GM12878 (cell line): ENCODE measurements around the gene FAM98C. TPM values are rescaled to one million over a fixed set of nuclear protein-coding genes. Genes with fewer than 3 reads are reported as not detected.

ENCODE experiments used
- ATAC-seq: fragments of 200-7000 bp; cut with Tn5 transposase; 3 replicates; pipeline ENCODE4 v1.9.1; 2020; ENCODE audit warnings: mild to moderate bottlenecking, moderate library complexity
- BruUV-seq: library from RNA; stranded (reverse); fragments of 400-500 nt; replicated peaks from 2 replicates; lab custom pipeline; 2021; lab: Mats Ljungman, UMichigan
- CTCF ChIA-PET: fragments of 300-600 bp; sonication (Branson Sonifier 250); formaldehyde crosslinking; extraction: SDS; loops from one replicate; lab custom pipeline; 2021; ENCODE audit warnings: inconsistent platforms; lab: Yijun Ruan, JAX
- POLR2A ChIA-PET: fragments of 350-600 bp; formaldehyde crosslinking; extraction: SDS; loops from one replicate; lab custom pipeline; 2021; ENCODE audit warnings: inconsistent platforms; lab: Charles Lee
- RAD21 ChIA-PET: fragments of 300-600 bp; sonication (Branson Sonifier 250); formaldehyde crosslinking; loops from one replicate; lab custom pipeline; 2023; ENCODE audit warnings: antibody characterized with exemption; ENCODE audit not compliant: unreplicated experiment; lab: Charles Lee
- SMC1A ChIA-PET: fragments of 300-600 bp; sonication (Branson Sonifier 250); formaldehyde crosslinking; loops from one replicate; lab custom pipeline; 2023; ENCODE audit not compliant: unreplicated experiment, uncharacterized antibody; lab: Charles Lee
- DNase-seq: peaks from one replicate; pipeline ENCODE4 v3.0.0-alpha.2; 2011; ENCODE audit warnings: low read depth, low spot score
- FAIRE-seq: peaks from 3 replicates; lab custom pipeline; 2011; peaks lifted over from hg19 to GRCh38; lab: Jason Lieb, UNC
- H2AFZ ChIP-seq: 2 replicates; pipeline ENCODE4 v1.6.0; 2011; ENCODE audit warnings: low read depth, low read length, control low read depth; ENCODE audit not compliant: control insufficient read depth
- H3K27ac ChIP-seq: 2 replicates; pipeline ENCODE4 v1.5.1; 2011; ENCODE audit warnings: control low read depth; ENCODE audit not compliant: control insufficient read depth, insufficient read depth
- H3K27me3 ChIP-seq, 2 experiments: replicated peaks in 1 of 2; 2 replicates each; pipeline versions ENCODE4 v1.6.0 to v1.6.1; 2011; ENCODE audit warnings: low read length in 1 of 2; ENCODE audit not compliant: control insufficient read depth in 2 of 2, insufficient read depth in 2 of 2
- H3K36me3 ChIP-seq, 2 experiments: 2 replicates each; pipeline ENCODE4 v1.5.1; 2011; ENCODE audit warnings: low read length in 1 of 2; ENCODE audit not compliant: control insufficient read depth in 2 of 2, insufficient read depth in 2 of 2
- H3K4me1 ChIP-seq: 2 replicates; pipeline ENCODE4 v1.6.1; 2011; ENCODE audit warnings: mild to moderate bottlenecking, low read length, moderate library complexity, mixed read lengths; ENCODE audit not compliant: control insufficient read depth, insufficient read depth
- H3K4me2 ChIP-seq: 2 replicates; pipeline ENCODE4 v1.6.0; 2011; ENCODE audit warnings: control low read depth; ENCODE audit not compliant: control insufficient read depth, insufficient read depth
- H3K4me3 ChIP-seq: fragments of 200-600 bp; sonication (generic); 2 replicates; pipeline ENCODE4 v1.5.1; 2016
- H3K79me2 ChIP-seq: 2 replicates; pipeline ENCODE4 v1.6.0; 2011; ENCODE audit warnings: low read length; ENCODE audit not compliant: control insufficient read depth, insufficient read depth
- H3K9ac ChIP-seq: 2 replicates; pipeline ENCODE4 v1.8.0; 2011; ENCODE audit warnings: low read length, control low read depth, mixed read lengths; ENCODE audit not compliant: control insufficient read depth, insufficient read depth
- H3K9me3 ChIP-seq: replicated peaks from 3 replicates; pipeline ENCODE4 v1.5.1; 2011; ENCODE audit warnings: mild to moderate bottlenecking, low read length; ENCODE audit not compliant: control insufficient read depth, insufficient read depth
- H4K20me1 ChIP-seq: 2 replicates; pipeline ENCODE4 v1.6.0; 2011; ENCODE audit not compliant: control insufficient read depth, insufficient read depth
- IKZF2 ChIP-seq, 2 experiments: fragments of 450-650 bp; IDR thresholded peaks; 2 replicates each; pipeline ENCODE4 v1.6.1; 2017; ENCODE audit warnings: mild to moderate bottlenecking in 2 of 2, moderate library complexity in 2 of 2
- PAX8 ChIP-seq: fragments of 450-650 bp; IDR thresholded peaks from 2 replicates; pipeline ENCODE4 v1.6.1; 2017; ENCODE audit warnings: mild to moderate bottlenecking, moderate library complexity
- STAT1 ChIP-seq: fragments of 450-650 bp; conservative IDR thresholded peaks from 2 replicates; pipeline ENCODE4 v1.6.1; 2014; ENCODE audit warnings: antibody characterized with exemption, mild to moderate bottlenecking
- STAT3 ChIP-seq: IDR thresholded peaks from 2 replicates; pipeline ENCODE4 v1.6.1; 2011; ENCODE audit warnings: low read depth, low read length, improper control_type of control experiment
- ZNF687 ChIP-seq: fragments of 450-650 bp; IDR thresholded peaks from 2 replicates; pipeline ENCODE4 v1.6.1; 2017; ENCODE audit warnings: mild to moderate bottlenecking, moderate library complexity
- WGBS: methylation state at CpG from one replicate; pipeline ENCODE4 v1.1.6; 2016; ENCODE audit warnings: low lambda C conversion rate; ENCODE audit not compliant: insufficient replicate concordance, insufficient coverage; ENCODE audit errors: missing lambda C conversion rate; 5-methylcytosine and 5-hydroxymethylcytosine counted together
- in situ Hi-C: fragments of 300-500 bp; cut with MboI; formaldehyde crosslinking; loops from 9 replicates; pipeline ENCODE4 v1.14.3; 2018; ENCODE audit warnings: mixed read lengths
- intact Hi-C: fragments of 100-400 bp; cut with micrococcal nuclease; formaldehyde crosslinking; loops from one replicate; pipeline ENCODE4 v1.14.2; 2022; ENCODE audit not compliant: unreplicated experiment
- polyA plus RNA-seq, 11 experiments: library from polyadenylated mRNA; depleted of rRNA in 4 of 11; unstranded in 6 of 11; stranded (reverse) in 5 of 11; fragments of >200 nt; fragmentation: Nextera tagmentation in 4 of 11; fragmentation: Illumina TruSeq in 1 of 11; extraction: Ambion mirVana in 4 of 11; extraction: Trizol in 1 of 11; gene quantifications; 1 replicate in 1 of 11; 2 replicates in 10 of 11; pipeline versions ENCODE4 v1.2.1 to v1.2.3, GENCODE V29; 2011 to 2016; ENCODE audit warnings: inconsistent platforms in 2 of 11, missing spikeins in 2 of 11, low read depth in 1 of 11
- total RNA-seq, 4 experiments: library from RNA; depleted of rRNA in 3 of 4; stranded (reverse); fragments of >200 nt in 3 of 4; fragmentation: Illumina TruSeq in 1 of 4; extraction: Trizol in 1 of 4; gene quantifications; 2 replicates each; pipeline versions ENCODE4 v1.2.1 to v1.2.3, GENCODE V29; 2013 to 2021

The FAM98C gene
- total and polyA plus RNA-seq, 10 of the 15 experiments (the other 5 are each of a cell fraction or from before 2014, with no cell fraction given) = 1.4 to 17.2 (median 9.5) TPM

GRCh38 chr19:38373907-38374331, 29.0 kb upstream of the FAM98C start:
- no peaks in the 10 kb centered on the region for H3K9me3 ChIP-seq
- SMC1A ChIA-PET = interaction anchor here (0.6 to 1.7 kb wide), 8 partner anchors 29 to 474 kb away, joined by 3 to 21 read pairs (median 6); partner anchors contain the start of genes ACTN4, CATSPERG and FAM98C
- H3K4me1 ChIP-seq = peaks cover 14% of the 10 kb centered on the region
- CTCF ChIA-PET = interaction anchor here (0.7 to 2.8 kb wide), 15 partner anchors 14 to 556 kb away, joined by 3 to 34 read pairs (median 4); partner anchors contain the start of genes CATSPERG, FAM98C, GGN and MRPS12
- H2AFZ ChIP-seq = peak overlapping the region; percentile 99
- H3K79me2 ChIP-seq = peaks cover 26% of the 10 kb centered on the region
- RAD21 ChIA-PET = interaction anchor here (0.5 to 4.8 kb wide), 18 partner anchors 14 to 556 kb away, joined by 3 to 46 read pairs (median 4); partner anchors contain the start of genes ACTN4, CATSPERG, EIF3K and FAM98C
- peak overlapping the region; percentile 94 for H3K4me2 ChIP-seq
- peaks cover 0 to 10% of the 10 kb centered on the region in 2 experiments; a peak in 2 of 4 replicates for H3K36me3 ChIP-seq
- H3K4me3 ChIP-seq = peak overlapping the region; percentile 62; the same call in 1 of the 2 replicates
- intact Hi-C loops (loop anchor here (1.0 kb wide), 1 partner anchor 39 kb away; the partner anchor contains the start of gene CATSPERG), in situ Hi-C loops (loop anchor here (5.0 kb wide), 1 partner anchor 37 kb away; the partner anchor contains the start of gene CATSPERG)
- DNase-seq = no peak
- POLR2A ChIA-PET = interaction anchor here (0.6 to 2.6 kb wide), 14 partner anchors 11 to 908 kb away, joined by 3 to 26 read pairs (median 4); partner anchors contain the start of genes CATSPERG, FAM98C, GGN and NFKBIB
- TSS peak; percentile 93 for BruUV-seq
- H3K27ac ChIP-seq = peak overlapping the region; percentile 76
- FAIRE-seq = no peak
- H3K27me3 ChIP-seq = peaks cover 0 to 2% of the 10 kb centered on the region in 2 experiments; a peak in 1 of 4 replicates
- no peak for ATAC-seq
- H3K9ac ChIP-seq = peak overlapping the region; percentile 73
- TF ChIP-seq PAX8 = peak; percentile 44; the same call in 1 of the 2 replicates
- no peak for TF ChIP-seq STAT3
- 0 out of 4 replicates have a peak, but pooled peaks of 1 of the 2 experiments have one; percentile 17 for TF ChIP-seq IKZF2 (IDR thresholded peaks at IDR 0.05)
- no peak; the same call in 1 of the 2 replicates for TF ChIP-seq STAT1
- 0 out of 2 replicates have a peak, but pooled peaks have one; percentile 30 for TF ChIP-seq ZNF687
- no peaks in the 10 kb centered on the region for H4K20me1 ChIP-seq
- WGBS = 45% methylated on average over 6 of the region's 6 CpGs
